Astrocyte of the spinal cord (primary cell): ENCODE results near the gene RBM44.
"Not testable (repeated sequence)": the region's sequence is repeated elsewhere in the genome, so short reads cannot be mapped to it uniquely, and the experiment has no call there.

Source experiments
- DNase-seq: peaks from one replicate; pipeline ENCODE4 v3.0.0; 2011; ENCODE audit warnings: low read depth, low spot score
- H3K4me3 ChIP-seq: 2 replicates; pipeline ENCODE4 v1.5.1; 2011; ENCODE audit warnings: low read depth, mild to moderate bottlenecking, low read length, moderate library complexity
- CTCF ChIP-seq: IDR thresholded peaks from 2 replicates; pipeline ENCODE4 v1.5.1; 2012; ENCODE audit warnings: low read depth, mild to moderate bottlenecking, low read length, inconsistent platforms
- in situ Hi-C: cut with HindIII; loops from 2 replicates; pipeline ENCODE4 v1.10.0; 2017; ENCODE audit warnings: low sequenced_read_pairs

Gene RBM44

GRCh38 chr2:237757616-237758015 is 41.0 kb upstream of the RBM44 start:
- no peak for TF ChIP-seq CTCF
- in situ Hi-C loops: no loop called here
- H3K4me3 ChIP-seq: no peak overlapping the region
- DNase-seq: no peak

- no peak overlapping the region for H3K4me3 ChIP-seq
- no peak for TF ChIP-seq CTCF
- in situ Hi-C loops: no loop called here
- DNase-seq: no peak
These were observed 40.4 kb upstream of the RBM44 start for GRCh38 chr2:237758185-237758584.

- H3K4me3 ChIP-seq: no peak overlapping the region
- no peak for TF ChIP-seq CTCF
- in situ Hi-C loops: no loop called here
- no peak for DNase-seq
These were observed 39.4 kb upstream of the RBM44 start for GRCh38 chr2:237759176-237759575.

- in situ Hi-C loops: no loop called here
- DNase-seq: no peak
- H3K4me3 ChIP-seq: no peak overlapping the region
- no peak for TF ChIP-seq CTCF
These were observed 37.8 kb upstream of the RBM44 start for GRCh38 chr2:237760506-237761502.

GRCh38 chr2:237762291-237763182 is 36.0 kb upstream of the RBM44 start:
- in situ Hi-C loops, H3K4me3 ChIP-seq: not testable (repeated sequence)
- DNase-seq: peak; percentile 48

- DNase-seq: no peak
- in situ Hi-C loops: no loop called here
- TF ChIP-seq CTCF: no peak
- H3K4me3 ChIP-seq: no peak overlapping the region
These were observed 34.8 kb upstream of the RBM44 start for GRCh38 chr2:237763812-237764211.

- in situ Hi-C loops, H3K4me3 ChIP-seq, DNase-seq: not testable (repeated sequence)
These were observed 33.5 kb upstream of the RBM44 start for GRCh38 chr2:237765122-237765521.
